Adrenal gland (tissue), 12 donors: ENCODE data around the gene HMCES. TPM values are rescaled to one million over a fixed set of nuclear protein-coding genes. Genes with fewer than 3 reads are reported as not detected.
A peak's percentile ranks its signal among the peaks of the same experiment; 100 is the strongest.

Experiments
- DNase-seq, 7 donors: peaks; one replicate each; pipeline ENCODE4 v3.0.0-alpha.2; 2019 to 2020
- H3K27ac ChIP-seq, 5 donors: fragments of 200-600 bp; sonication (generic) in 4 of 5; 1 replicate in 3 of 5; 2 replicates in 2 of 5; pipeline versions ENCODE4 v1.5.1 to v1.8.0; 2016 to 2020; ENCODE audit warnings: mild to moderate bottlenecking in 1 of 5
- H3K27me3 ChIP-seq: fragments of 200-600 bp; 2 replicates; pipeline ENCODE4 v1.8.0; 2021
- H3K36me3 ChIP-seq, 2 donors: fragments of 200-600 bp; replicated peaks in 1 of 2; 1 replicate in 1 of 2; 2 replicates in 1 of 2; pipeline versions ENCODE4 v1.5.1 to v1.8.0; 2018 to 2022
- H3K4me1 ChIP-seq, 2 donors: fragments of 200-600 bp; replicated peaks in 1 of 2; 1 replicate in 1 of 2; 2 replicates in 1 of 2; pipeline versions ENCODE4 v1.5.1 to v1.8.0; 2018 to 2021
- H3K4me3 ChIP-seq, 4 donors: fragments of 200-600 bp; sonication (generic) in 3 of 4; one replicate each; pipeline ENCODE4 v1.5.1; 2016 to 2018
- H3K9me3 ChIP-seq, 3 donors: fragments of 200-600 bp; sonication (generic) in 1 of 3; replicated peaks in 1 of 3; 1 replicate in 2 of 3; 2 replicates in 1 of 3; pipeline versions ENCODE4 v1.5.1 to v1.8.0; 2016 to 2021
- POLR2A ChIP-seq, 2 donors: fragments of 450-650 bp; IDR thresholded peaks; one replicate each; pipeline ENCODE4 v1.6.1; 2017; ENCODE audit warnings: antibody characterized with exemption in 2 of 2, mild to moderate bottlenecking in 2 of 2, moderate library complexity in 1 of 2
- WGBS, 4 donors: extraction: QIAGEN DNeasy Blood & Tissue Kit in 2 of 4; methylation state at CpG; one replicate each; pipeline versions ENCODE4 v1.1.5 to v1.1.7; 2013 to 2017; 5-methylcytosine and 5-hydroxymethylcytosine counted together
- intact Hi-C, 2 donors: fragments of 100-400 bp; cut with DNase I; formaldehyde crosslinking; loops; one replicate each; pipeline versions ENCODE4 v1.14.1 to v1.15.0; 2022 to 2023
- polyA plus RNA-seq, 3 donors: library from polyadenylated mRNA; stranded (reverse); fragments of 200-250 nt in 2 of 3; fragments of 350-450 nt in 1 of 3; fragmentation: Illumina TruSeq in 1 of 3; extraction: RNeasy Lipid Tissue Mini Kit (QIAGEN cat#74804) in 1 of 3; gene quantifications; one replicate each; pipeline ENCODE4 v1.2.3, GENCODE V29; 2013 to 2014
- total RNA-seq, 9 donors: library from RNA; depleted of rRNA in 4 of 9; stranded (reverse); fragments of >200 nt in 4 of 9; fragments of 120-200 nt in 1 of 9; fragmentation: NEBNext Ultra II Directional in 1 of 9; extraction: Animal tissue kit (Norgen Biotek cat#: 25700) in 1 of 9; gene quantifications; one replicate each; pipeline versions ENCODE4 v1.1.0 to v1.2.4, GENCODE V29; 2013 to 2023
- TF ChIP-seq, protein P1 (sequence below), 6 experiments: fragments of 450-650 bp in 4 of 6; fragments of 200-600 bp in 2 of 6; sonication (generic) in 1 of 6; IDR thresholded peaks; 1 replicate in 5 of 6; 2 replicates in 1 of 6; pipeline versions ENCODE4 v1.5.1 to v1.8.0; 2016 to 2021; ENCODE audit warnings: antibody characterized with exemption in 6 of 6, mild to moderate bottlenecking in 2 of 6, moderate library complexity in 1 of 6
- donor health status: healthy with polysubstance abuse.
- donor health status: Bipolar disorder and iron deficiency.
- donor health status: DM: yes; HTN: yes; CAD: no.
- donor health status: DM: no; HTN: no; CAD: no.
- donor health status: DM: no; HTN: no; CAD: no.
- donor health status: DM: yes; HTN: yes; CAD: no.

The HMCES gene
- total and polyA plus RNA-seq, 12 donors = 16.0 to 39.7 (median 23.7) TPM

DNA sequence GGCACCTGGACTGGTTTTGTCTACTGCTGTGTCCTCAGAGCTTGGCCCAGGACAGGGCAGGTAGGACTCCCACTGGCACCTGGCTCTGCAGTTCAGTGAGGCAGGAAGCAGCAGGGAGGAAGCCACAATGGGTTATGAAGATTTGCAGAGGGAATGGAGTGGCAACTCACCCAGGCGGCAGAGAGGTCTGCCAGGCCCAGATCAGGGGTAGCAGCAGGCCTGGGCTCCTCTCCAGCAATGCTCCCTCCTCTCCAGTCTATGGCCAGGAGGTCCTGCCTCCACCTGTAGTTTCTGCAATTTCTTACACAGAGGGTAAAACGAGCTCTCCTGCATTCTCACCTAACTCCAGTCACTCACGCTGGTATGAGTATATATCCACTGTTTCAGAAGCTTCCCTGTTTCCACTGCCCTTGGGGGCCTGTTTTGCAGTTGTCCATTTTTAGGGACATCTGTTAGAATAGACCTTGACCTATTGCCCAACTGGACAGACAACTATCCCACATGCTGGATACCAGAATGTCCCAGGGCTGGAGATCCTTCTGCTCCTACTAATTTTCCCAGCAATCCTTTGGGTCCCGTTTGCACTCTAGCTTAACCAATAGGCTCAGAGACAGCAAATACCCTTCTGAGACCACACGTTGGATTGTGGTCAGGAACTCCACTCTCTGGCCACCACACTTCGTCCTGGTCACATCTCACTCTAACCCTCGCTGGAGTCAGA is 35.2 kb downstream of the HMCES start:
- Histone ChIP-seq H3K27me3 (no peaks in the 10 kb centered on the region), H3K9me3 (no peaks in the 10 kb centered on the region), H3K4me1 (peaks cover 9 to 17% of the 10 kb centered on the region in 2 donors), H3K4me3 (peak overlapping the region in 1 of 4 donors; percentile 90), H3K27ac (peak overlapping the region in 2 of 5 donors; percentile 82 to 87), H3K36me3 (no peaks in the 10 kb centered on the region)
- TF ChIP-seq POLR2A (IDR thresholded peaks at IDR 0.05) = no peak
- TF ChIP-seq, protein P1, sequence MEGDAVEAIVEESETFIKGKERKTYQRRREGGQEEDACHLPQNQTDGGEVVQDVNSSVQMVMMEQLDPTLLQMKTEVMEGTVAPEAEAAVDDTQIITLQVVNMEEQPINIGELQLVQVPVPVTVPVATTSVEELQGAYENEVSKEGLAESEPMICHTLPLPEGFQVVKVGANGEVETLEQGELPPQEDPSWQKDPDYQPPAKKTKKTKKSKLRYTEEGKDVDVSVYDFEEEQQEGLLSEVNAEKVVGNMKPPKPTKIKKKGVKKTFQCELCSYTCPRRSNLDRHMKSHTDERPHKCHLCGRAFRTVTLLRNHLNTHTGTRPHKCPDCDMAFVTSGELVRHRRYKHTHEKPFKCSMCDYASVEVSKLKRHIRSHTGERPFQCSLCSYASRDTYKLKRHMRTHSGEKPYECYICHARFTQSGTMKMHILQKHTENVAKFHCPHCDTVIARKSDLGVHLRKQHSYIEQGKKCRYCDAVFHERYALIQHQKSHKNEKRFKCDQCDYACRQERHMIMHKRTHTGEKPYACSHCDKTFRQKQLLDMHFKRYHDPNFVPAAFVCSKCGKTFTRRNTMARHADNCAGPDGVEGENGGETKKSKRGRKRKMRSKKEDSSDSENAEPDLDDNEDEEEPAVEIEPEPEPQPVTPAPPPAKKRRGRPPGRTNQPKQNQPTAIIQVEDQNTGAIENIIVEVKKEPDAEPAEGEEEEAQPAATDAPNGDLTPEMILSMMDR (IDR thresholded peaks at IDR 0.05) = no peak
- 40 to 63% (median 60%) methylated on average over 6 to 7 of the region's 7 CpGs for WGBS, 4 donors
- intact Hi-C loops = loop anchor here in 1 of 2 donors (2.0 kb wide), 1 partner anchor 33 kb away; no protein-coding TSS in a partner anchor
- DNase-seq = peak in 1 of 7 donors; percentile 34

DNA sequence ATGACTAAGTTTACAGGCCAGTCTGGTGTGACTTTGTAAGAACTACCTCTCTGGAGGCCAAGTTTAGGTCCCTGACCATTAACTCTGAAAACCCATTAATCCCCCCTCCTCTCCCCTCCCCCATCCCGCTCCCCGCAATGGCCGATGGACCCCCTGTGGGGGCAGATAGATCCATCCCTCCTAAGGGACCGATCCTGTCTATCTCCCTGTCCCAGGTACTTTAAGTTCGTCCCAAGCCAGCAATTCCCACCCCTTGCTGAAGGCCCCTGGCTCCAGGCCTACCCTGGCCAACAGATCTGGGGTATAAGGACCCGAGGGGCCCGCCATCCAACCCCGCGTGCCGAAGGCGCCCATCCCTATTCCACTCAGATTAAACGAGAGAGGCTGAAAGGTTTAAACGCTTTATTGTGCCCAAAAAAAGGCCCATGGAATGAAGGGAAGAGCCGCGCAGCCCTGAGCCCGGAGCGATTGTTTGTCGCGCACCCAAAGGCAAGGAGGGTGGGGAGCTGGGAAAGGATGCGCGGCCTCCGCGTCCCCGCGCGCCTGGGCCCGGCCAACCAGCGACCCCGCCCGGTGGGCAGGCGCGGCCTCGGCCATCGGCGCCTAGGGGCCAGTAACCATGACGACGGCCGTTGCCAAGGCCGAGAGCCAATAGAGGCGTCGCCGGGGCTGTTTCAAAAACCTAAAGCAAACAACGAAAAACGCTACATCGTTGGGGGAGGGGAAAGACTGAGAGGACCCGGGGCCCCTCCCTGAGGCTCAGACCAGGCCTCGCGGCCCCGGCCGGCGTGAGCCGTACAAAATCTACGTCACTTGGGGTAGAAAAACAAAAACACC is 35.9 kb downstream of the HMCES start:
- Histone ChIP-seq H3K4me3 (peak overlapping the region; percentile 36 to 90 (median 64)), H3K27ac (peak overlapping the region in 3 of 5 donors; percentile 79 to 87 (median 82)), H3K27me3 (no peaks in the 10 kb centered on the region), H3K36me3 (no peaks in the 10 kb centered on the region), H3K9me3 (no peaks in the 10 kb centered on the region), H3K4me1 (peaks cover 9 to 17% of the 10 kb centered on the region in 2 donors)
- intact Hi-C loops = loop anchor here in 1 of 2 donors (2.0 kb wide), 1 partner anchor 34 kb away; no protein-coding TSS in a partner anchor
- no peak for TF ChIP-seq POLR2A (IDR thresholded peaks at IDR 0.05)
- TF ChIP-seq, protein P1 (IDR thresholded peaks at IDR 0.05) = peak in 1 of 6 experiments; percentile 1
- peak; percentile 83 to 94 (median 85) for DNase-seq
- WGBS, 4 donors = 1 to 6% (median 2%) methylated on average over 31 to 53 of the region's 53 CpGs

DNA sequence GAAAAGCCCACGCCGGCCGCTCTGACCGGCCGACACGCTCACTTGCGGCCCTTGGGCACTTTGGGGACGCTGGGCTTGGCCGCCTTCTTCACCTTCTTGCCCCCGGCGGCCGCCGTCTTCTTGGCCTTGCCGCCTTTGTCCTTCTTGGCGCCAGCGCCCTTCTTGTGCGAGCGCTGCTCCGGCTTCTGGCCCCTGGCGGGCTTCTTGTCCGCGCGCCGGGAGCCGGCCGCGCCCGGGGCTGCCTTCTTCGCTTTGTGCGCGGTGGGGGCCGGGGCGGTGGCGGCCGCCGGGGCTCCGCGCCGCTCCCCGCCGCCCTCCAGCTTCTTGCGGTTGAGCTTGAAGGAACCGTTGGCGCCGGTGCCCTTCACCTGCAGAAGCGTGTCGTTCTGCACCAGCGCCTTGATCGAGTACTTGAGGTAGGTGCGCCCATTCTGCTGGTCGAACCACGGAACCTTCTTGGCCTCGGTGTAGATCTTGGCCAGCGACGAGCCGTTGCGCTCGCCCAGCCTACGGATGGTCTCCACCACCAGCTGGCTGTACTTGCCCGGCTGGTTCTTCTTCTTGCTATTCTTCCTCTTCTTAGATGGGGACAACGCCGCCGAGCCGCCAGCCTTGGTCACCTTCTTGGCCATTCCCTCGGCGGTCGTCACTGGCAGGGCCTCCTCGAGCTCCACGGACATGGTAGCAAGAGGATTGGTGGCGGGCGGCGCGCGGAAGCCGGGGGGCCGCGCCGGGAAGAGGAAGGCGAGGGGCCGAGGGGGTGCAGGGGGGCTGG is 36.7 kb downstream of the HMCES start:
- intact Hi-C loops = loop anchor here in 1 of 2 donors (2.0 kb wide), 1 partner anchor 35 kb away; no protein-coding TSS in a partner anchor
- WGBS, 4 donors = 0% methylated on average over 16 to 80 of the region's 80 CpGs
- H3K36me3 ChIP-seq = no peaks in the 10 kb centered on the region
- peak overlapping the region in 3 of 5 donors; percentile 79 to 87 (median 82) for H3K27ac ChIP-seq
- no peaks in the 10 kb centered on the region for H3K9me3 ChIP-seq
- peaks cover 9 to 17% of the 10 kb centered on the region in 2 donors for H3K4me1 ChIP-seq
- TF ChIP-seq, protein P1 (IDR thresholded peaks at IDR 0.05) = no peak
- TF ChIP-seq POLR2A (IDR thresholded peaks at IDR 0.05) = no peak
- peak; percentile 27 to 63 (median 43) for DNase-seq
- no peaks in the 10 kb centered on the region for H3K27me3 ChIP-seq
- H3K4me3 ChIP-seq = peak overlapping the region; percentile 36 to 90 (median 64)
